Measurements from ENCODE around the gene SNTG2. TPM values are rescaled to one million over a fixed set of nuclear protein-coding genes. Genes with fewer than 3 reads are reported as not detected.
"Not testable (repeated sequence)": the region's sequence is repeated elsewhere in the genome, so short reads cannot be mapped to it uniquely, and the experiment has no call there.

SNTG2 gene
- total RNA-seq, 3 donors from 2014 or later (not counting 1 experiment from before 2014, with no cell fraction given): not detected

DNA sequence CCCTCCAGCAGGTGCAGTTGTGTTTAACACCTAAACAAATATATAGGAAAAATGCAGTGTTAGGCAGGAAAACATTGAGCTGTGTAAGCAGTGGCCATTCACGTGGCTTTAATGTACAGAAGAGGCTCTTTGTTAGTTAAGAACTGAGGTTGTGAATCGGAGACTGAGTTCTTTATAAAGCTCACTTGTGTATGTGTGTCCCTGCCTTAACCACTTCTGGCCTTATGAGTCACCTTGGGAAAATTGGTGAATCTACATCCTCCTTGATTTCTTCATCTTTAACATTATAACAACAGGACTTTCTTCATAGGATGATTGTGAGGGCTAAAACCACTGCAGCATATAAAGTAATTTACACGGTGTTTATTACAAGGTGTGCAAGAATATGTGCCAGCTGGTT is 274.3 kb downstream of the SNTG2 start:
- Histone ChIP-seq H3K4me1 (ENCODE audit: control insufficient read depth, insufficient read depth, low read length) (no peaks in the 10 kb centered on the region), H3K9me3 (ENCODE audit: control insufficient read depth, insufficient read depth, low read length) (no peaks in the 10 kb centered on the region), H3K27ac (ENCODE audit: low read length) (no peak overlapping the region), H3K27me3 (ENCODE audit: control insufficient read depth, insufficient read depth, low read length) (no peaks in the 10 kb centered on the region), H3K36me3 (ENCODE audit: control insufficient read depth, insufficient read depth, low read length) (no peaks in the 10 kb centered on the region), H3K4me3 (ENCODE audit: low read length) (no peak overlapping the region)
- ATAC-seq (no peak), DNase-seq (no peak)
- TF ChIP-seq, protein P1, sequence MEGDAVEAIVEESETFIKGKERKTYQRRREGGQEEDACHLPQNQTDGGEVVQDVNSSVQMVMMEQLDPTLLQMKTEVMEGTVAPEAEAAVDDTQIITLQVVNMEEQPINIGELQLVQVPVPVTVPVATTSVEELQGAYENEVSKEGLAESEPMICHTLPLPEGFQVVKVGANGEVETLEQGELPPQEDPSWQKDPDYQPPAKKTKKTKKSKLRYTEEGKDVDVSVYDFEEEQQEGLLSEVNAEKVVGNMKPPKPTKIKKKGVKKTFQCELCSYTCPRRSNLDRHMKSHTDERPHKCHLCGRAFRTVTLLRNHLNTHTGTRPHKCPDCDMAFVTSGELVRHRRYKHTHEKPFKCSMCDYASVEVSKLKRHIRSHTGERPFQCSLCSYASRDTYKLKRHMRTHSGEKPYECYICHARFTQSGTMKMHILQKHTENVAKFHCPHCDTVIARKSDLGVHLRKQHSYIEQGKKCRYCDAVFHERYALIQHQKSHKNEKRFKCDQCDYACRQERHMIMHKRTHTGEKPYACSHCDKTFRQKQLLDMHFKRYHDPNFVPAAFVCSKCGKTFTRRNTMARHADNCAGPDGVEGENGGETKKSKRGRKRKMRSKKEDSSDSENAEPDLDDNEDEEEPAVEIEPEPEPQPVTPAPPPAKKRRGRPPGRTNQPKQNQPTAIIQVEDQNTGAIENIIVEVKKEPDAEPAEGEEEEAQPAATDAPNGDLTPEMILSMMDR (IDR thresholded peaks at IDR 0.05): no peak
- intact Hi-C loops (cut with micrococcal nuclease): no loop called here
- no peaks in the 10 kb centered on the region for H3K36me3 Mint-ChIP-seq
- H3K4me1 Mint-ChIP-seq: no peaks in the 10 kb centered on the region
- no peaks in the 10 kb centered on the region for H3K27me3 Mint-ChIP-seq (ENCODE audit: low read depth in 2 of 2)
- peaks cover 6 to 7% of the 10 kb centered on the region in 2 donors for H3K9me3 Mint-ChIP-seq
- no peak overlapping the region for H3K4me3 Mint-ChIP-seq
- WGBS (ENCODE audit: insufficient coverage): 92% methylated on average over 3 of the region's 3 CpGs
- H3K27ac Mint-ChIP-seq: no peak overlapping the region

DNA sequence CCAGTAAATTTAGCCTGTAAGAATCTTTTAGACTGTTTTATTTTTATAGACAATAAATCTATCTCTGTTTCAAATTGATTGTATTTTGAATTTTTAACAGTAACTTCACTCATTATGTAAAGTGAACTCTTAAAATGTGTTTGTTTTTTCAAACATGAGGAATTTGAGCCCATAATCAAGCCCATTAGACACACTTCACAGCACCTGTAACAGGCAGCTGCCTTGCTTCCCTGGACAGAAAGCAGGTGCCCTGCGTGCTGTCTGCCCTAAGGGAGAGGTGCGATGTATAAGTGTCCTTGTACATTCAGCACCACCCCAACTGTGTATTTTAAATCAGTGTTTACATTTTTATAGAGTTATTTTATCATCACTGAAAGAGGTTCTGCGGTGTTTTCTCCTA is 276.1 kb downstream of the SNTG2 start:
- Mint-ChIP-seq H3K4me1 (no peaks in the 10 kb centered on the region), H3K9me3 (peaks cover 2 to 4% of the 10 kb centered on the region in 2 donors), H3K27me3 (ENCODE audit: low read depth in 2 of 2) (no peaks in the 10 kb centered on the region), H3K36me3 (no peaks in the 10 kb centered on the region), H3K27ac (no peak overlapping the region), H3K4me3 (no peak overlapping the region)
- Histone ChIP-seq H3K27me3 (ENCODE audit: control insufficient read depth, insufficient read depth, low read length) (no peaks in the 10 kb centered on the region), H3K36me3 (ENCODE audit: control insufficient read depth, insufficient read depth, low read length) (no peaks in the 10 kb centered on the region), H3K27ac (ENCODE audit: low read length) (no peak overlapping the region), H3K4me3 (ENCODE audit: low read length) (no peak overlapping the region), H3K9me3 (ENCODE audit: control insufficient read depth, insufficient read depth, low read length) (no peaks in the 10 kb centered on the region), H3K4me1 (ENCODE audit: control insufficient read depth, insufficient read depth, low read length) (no peaks in the 10 kb centered on the region)
- TF ChIP-seq, protein P1 (IDR thresholded peaks at IDR 0.05): no peak
- intact Hi-C loops (cut with micrococcal nuclease): no loop called here
- DNase-seq: no peak
- WGBS (ENCODE audit: insufficient coverage): 100% methylated on average over 1 of the region's 3 CpGs
- no peak for ATAC-seq

DNA sequence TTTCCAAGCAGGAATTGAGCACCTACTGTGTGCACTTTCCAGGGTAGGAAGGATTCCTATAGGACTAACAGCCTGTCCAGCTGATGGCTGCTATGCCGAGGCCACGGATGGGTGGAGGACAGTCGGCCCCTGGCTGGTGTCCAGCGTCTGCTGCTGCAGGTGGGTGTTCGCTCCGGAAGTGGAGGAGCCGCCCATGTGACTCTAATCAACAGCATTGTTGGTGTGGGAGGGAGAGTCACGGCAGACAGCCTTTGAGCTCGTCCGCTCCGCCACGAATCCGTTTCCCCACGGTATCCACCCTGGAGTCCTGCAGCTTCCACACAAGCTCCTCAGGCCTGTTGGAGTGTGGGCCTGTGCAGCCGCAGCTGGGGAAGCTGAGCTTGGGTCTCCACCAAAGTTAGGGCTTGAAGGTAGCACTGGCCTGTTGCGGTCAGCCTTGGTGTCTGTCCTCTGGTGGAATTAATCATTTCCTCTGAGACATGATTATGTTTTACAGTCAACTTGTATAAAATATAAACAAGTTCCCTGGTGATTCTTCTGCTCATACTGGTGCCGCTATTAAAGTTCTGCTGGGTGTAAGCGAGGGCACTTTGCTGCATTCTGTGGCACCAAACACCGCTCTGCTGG is 276.7 kb downstream of the SNTG2 start:
- 94% methylated on average over 19 of the region's 19 CpGs for WGBS (ENCODE audit: insufficient coverage)
- H3K4me3 ChIP-seq (ENCODE audit: low read length): no peak overlapping the region
- Mint-ChIP-seq H3K27me3 (ENCODE audit: low read depth in 2 of 2) (no peaks in the 10 kb centered on the region), H3K27ac (no peak overlapping the region), H3K4me1 (no peaks in the 10 kb centered on the region), H3K9me3 (no peaks in the 10 kb centered on the region), H3K4me3 (no peak overlapping the region), H3K36me3 (no peaks in the 10 kb centered on the region)
- no peaks in the 10 kb centered on the region for H3K4me1 ChIP-seq (ENCODE audit: control insufficient read depth, insufficient read depth, low read length)
- intact Hi-C loops (cut with micrococcal nuclease): no loop called here
- ATAC-seq: no peak
- no peaks in the 10 kb centered on the region for H3K27me3 ChIP-seq (ENCODE audit: control insufficient read depth, insufficient read depth, low read length)
- no peaks in the 10 kb centered on the region for H3K36me3 ChIP-seq (ENCODE audit: control insufficient read depth, insufficient read depth, low read length)
- no peaks in the 10 kb centered on the region for H3K9me3 ChIP-seq (ENCODE audit: control insufficient read depth, insufficient read depth, low read length)
- TF ChIP-seq, protein P1 (IDR thresholded peaks at IDR 0.05): no peak
- no peak overlapping the region for H3K27ac ChIP-seq (ENCODE audit: low read length)
- no peak for DNase-seq

DNA sequence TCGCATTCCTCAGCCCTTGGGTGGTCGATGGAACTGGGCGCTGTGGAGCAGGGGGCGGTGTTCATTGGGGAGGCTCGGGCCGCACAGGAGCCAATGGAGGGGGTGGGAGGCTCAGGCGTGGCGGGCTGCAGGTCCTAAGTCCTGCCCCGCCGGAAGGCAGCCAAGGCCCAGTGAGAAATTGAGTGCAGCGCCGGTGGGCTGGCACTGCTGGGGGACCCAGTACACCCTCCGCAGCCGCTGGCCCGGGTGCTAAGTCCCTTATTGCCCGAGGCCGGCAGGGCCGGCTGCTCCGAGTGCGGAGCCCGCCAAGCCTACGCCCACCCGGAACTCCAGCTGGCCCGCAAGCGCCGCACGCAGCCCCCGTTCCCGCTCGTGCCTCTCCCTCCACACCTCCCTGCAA is 278.9 kb downstream of the SNTG2 start:
- H3K4me3 ChIP-seq (ENCODE audit: low read length); ATAC-seq; H3K4me3 Mint-ChIP-seq; H3K36me3 ChIP-seq (ENCODE audit: control insufficient read depth, insufficient read depth, low read length); DNase-seq; H3K4me1 Mint-ChIP-seq; H3K36me3 Mint-ChIP-seq; H3K27me3 ChIP-seq (ENCODE audit: control insufficient read depth, insufficient read depth, low read length); intact Hi-C loops (cut with micrococcal nuclease); H3K9me3 ChIP-seq (ENCODE audit: control insufficient read depth, insufficient read depth, low read length); H3K27ac Mint-ChIP-seq; H3K27me3 Mint-ChIP-seq (ENCODE audit: low read depth in 2 of 2); H3K4me1 ChIP-seq (ENCODE audit: control insufficient read depth, insufficient read depth, low read length); H3K27ac ChIP-seq (ENCODE audit: low read length); H3K9me3 Mint-ChIP-seq: not testable (repeated sequence)
- WGBS (ENCODE audit: insufficient coverage): 94% methylated on average over 30 of the region's 30 CpGs

Data from natural killer cell (primary cell).